Common myeloid progenitor, CD34-positive (primary cell): Measurements from ENCODE around the gene RAB19.

Experiments
- CTCF ChIA-PET: fragments of 350-600 bp; sonication (Branson Sonifier 250); formaldehyde crosslinking; loops from one replicate; lab custom pipeline; 2021; ENCODE audit warnings: antibody characterized with exemption; lab: Charles Lee
- POLR2A ChIA-PET: fragments of 350-600 bp; sonication (Branson Sonifier 250); formaldehyde crosslinking; loops from one replicate; lab custom pipeline; 2021; ENCODE audit warnings: antibody characterized with exemption; lab: Charles Lee
- DNase-seq, 3 donors: peaks; one replicate each; pipeline versions ENCODE4 v3.0.0 to v3.0.0-alpha.2; 2013
- H3K27ac ChIP-seq, 2 experiments: 1 replicate in 1 of 2; 2 replicates in 1 of 2; pipeline ENCODE4 v1.7.0; 2013; ENCODE audit warnings: inconsistent platforms in 2 of 2, low read length in 2 of 2, mild to moderate bottlenecking in 2 of 2, low read depth in 1 of 2, moderate library complexity in 1 of 2; ENCODE audit not compliant: severe bottlenecking in 2 of 2, insufficient read depth in 1 of 2, poor library complexity in 1 of 2
- H3K27me3 ChIP-seq, 5 experiments: replicated peaks in 2 of 5; 1 replicate in 3 of 5; 2 replicates in 2 of 5; pipeline versions ENCODE4 v1.6.1 to v1.7.0; 2013; ENCODE audit warnings: low read length in 4 of 5, mild to moderate bottlenecking in 2 of 5, moderate library complexity in 2 of 5, inconsistent platforms in 1 of 5; ENCODE audit not compliant: insufficient read depth in 5 of 5, control insufficient read depth in 4 of 5
- H3K36me3 ChIP-seq, 4 experiments: 1 replicate in 2 of 4; 2 replicates in 2 of 4; pipeline versions ENCODE4 v1.6.1 to v1.7.0; 2013; ENCODE audit warnings: low read length in 3 of 4, control low read depth in 1 of 4, mild to moderate bottlenecking in 1 of 4; ENCODE audit not compliant: control insufficient read depth in 4 of 4, insufficient read depth in 4 of 4
- H3K4me1 ChIP-seq, 4 experiments: 1 replicate in 3 of 4; 2 replicates in 1 of 4; pipeline versions ENCODE4 v1.6.1 to v1.7.1; 2013; ENCODE audit warnings: low read length in 3 of 4, mild to moderate bottlenecking in 3 of 4, control low read depth in 1 of 4, inconsistent platforms in 1 of 4, moderate library complexity in 1 of 4; ENCODE audit not compliant: control insufficient read depth in 4 of 4, insufficient read depth in 4 of 4; ENCODE audit errors: control extremely low read depth in 1 of 4
- H3K4me3 ChIP-seq, 7 experiments: 1 replicate in 4 of 7; 2 replicates in 3 of 7; pipeline versions ENCODE4 v1.5.1 to v1.7.0; 2013; ENCODE audit warnings: mild to moderate bottlenecking in 7 of 7, low read length in 6 of 7, moderate library complexity in 6 of 7, inconsistent platforms in 2 of 7, low read depth in 2 of 7, control low read depth in 1 of 7; ENCODE audit not compliant: insufficient read depth in 4 of 7, control insufficient read depth in 1 of 7; ENCODE audit errors: extremely low read depth in 1 of 7
- H3K9me3 ChIP-seq, 5 experiments: 1 replicate in 4 of 5; 2 replicates in 1 of 5; pipeline versions ENCODE4 v1.6.1 to v1.7.1; 2013; ENCODE audit warnings: low read length in 4 of 5, mild to moderate bottlenecking in 2 of 5, inconsistent platforms in 1 of 5, low read depth in 1 of 5, moderate library complexity in 1 of 5; ENCODE audit not compliant: control insufficient read depth in 4 of 5, insufficient read depth in 2 of 5; ENCODE audit errors: control extremely low read depth in 1 of 5
- WGBS: methylation state at CpG from one replicate; pipeline ENCODE4 v1.1.5; 2013; ENCODE audit not compliant: insufficient coverage; 5-methylcytosine and 5-hydroxymethylcytosine counted together

The RAB19 gene

DNA sequence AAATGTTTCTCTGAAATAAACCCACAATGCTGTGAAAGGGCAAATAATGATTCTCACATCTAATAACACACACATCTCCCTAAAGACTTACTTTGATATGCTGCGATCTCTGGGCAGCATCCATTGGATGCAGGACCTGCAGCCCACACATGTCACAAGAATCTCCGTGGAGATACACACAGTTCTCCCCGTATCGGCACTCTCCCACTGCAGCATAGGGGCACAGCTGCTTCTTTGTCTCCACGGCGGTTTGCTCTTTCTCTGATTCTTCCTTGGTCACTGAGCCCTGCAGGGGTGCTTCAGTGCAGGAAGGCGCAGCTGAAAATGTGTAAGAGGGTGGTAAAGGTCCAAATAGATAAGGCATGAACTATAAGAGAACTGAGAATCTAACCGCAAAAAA is 55.1 kb downstream of the RAB19 start:
- Histone ChIP-seq H3K4me1 (no peaks in the 10 kb centered on the region), H3K4me3 (no peak overlapping the region), H3K9me3 (no peaks in the 10 kb centered on the region), H3K36me3 (peaks cover 31 to 82% (median 56%) of the 10 kb centered on the region in 4 experiments), H3K27me3 (no peaks in the 10 kb centered on the region), H3K27ac (no peak overlapping the region)
- CTCF ChIA-PET: no interaction called here
- POLR2A ChIA-PET: no interaction called here
- no peak for DNase-seq
- WGBS: 96% methylated on average over 4 of the region's 8 CpGs

DNA sequence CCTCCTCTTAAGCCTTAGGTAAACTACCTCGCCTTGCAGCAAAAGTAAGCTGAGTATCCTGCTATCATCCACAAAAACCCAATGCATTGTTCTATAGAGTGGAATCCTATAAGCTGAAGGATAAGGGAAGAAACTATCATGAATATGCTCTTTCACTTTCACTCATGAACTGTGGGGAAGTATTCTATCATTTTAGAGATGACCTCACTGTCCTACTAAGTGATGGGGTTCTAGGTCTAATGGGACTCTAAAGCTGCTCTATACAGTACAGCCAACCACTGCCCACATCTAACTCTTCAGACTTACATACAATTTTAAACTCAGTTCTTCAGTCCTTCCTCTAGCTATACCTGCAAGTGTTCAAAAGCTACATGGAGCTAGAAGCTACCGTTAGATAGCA is 59.3 kb downstream of the RAB19 start:
- ChIA-PET CTCF (interaction anchor here (1.0 to 1.5 kb wide), 3 partner anchors 10 to 551 kb away, joined by 3 to 6 read pairs (median 3); no protein-coding TSS in a partner anchor), POLR2A (no interaction called here)
- 100% methylated on average over 1 of the region's 2 CpGs for WGBS
- Histone ChIP-seq H3K4me3 (no peak overlapping the region), H3K27me3 (no peaks in the 10 kb centered on the region), H3K36me3 (peaks cover 20 to 75% (median 45%) of the 10 kb centered on the region in 4 experiments), H3K9me3 (no peaks in the 10 kb centered on the region), H3K4me1 (no peaks in the 10 kb centered on the region), H3K27ac (no peak overlapping the region)
- DNase-seq: no peak

DNA sequence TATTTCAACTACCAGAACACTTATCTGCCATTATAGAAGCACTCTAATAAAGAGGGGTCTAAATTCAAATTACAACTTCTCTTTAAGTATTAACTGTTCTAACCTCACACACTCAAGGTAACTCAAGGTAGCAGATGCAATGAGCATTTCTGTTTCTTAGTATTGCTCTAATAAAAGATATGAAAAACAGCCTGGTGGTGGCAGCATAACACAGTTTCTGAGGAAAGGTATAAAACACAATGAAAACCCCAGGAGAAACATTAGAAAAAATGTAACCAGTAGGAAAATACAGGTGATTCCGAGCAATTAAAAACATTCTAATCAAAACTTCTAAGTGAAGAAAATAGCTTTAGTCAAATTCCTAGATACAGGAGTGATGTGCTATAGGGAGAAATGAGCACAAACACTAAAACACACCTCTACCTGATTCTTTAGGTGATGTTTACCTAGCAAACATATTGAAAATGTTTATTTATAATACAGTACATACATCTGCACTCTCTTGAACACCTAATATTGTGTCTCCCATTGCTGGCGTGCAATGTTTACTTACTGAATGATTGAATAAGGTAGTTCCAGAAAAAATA is 72.0 kb downstream of the RAB19 start:
- H3K4me3 ChIP-seq: no peak overlapping the region
- no peaks in the 10 kb centered on the region for H3K9me3 ChIP-seq
- WGBS: 60% methylated on average over 1 of the region's 2 CpGs
- CTCF ChIA-PET: interaction anchor here (0.9 to 6.2 kb wide), 10 partner anchors 10 to 180 kb away, joined by 3 to 30 read pairs (median 10); no protein-coding TSS in a partner anchor
- POLR2A ChIA-PET: no interaction called here
- no peak overlapping the region for H3K27ac ChIP-seq
- peak; percentile 58 to 72 (median 63) for DNase-seq
- H3K4me1 ChIP-seq: peaks cover 6 to 26% (median 23%) of the 10 kb centered on the region in 4 experiments
- H3K36me3 ChIP-seq: peaks cover 2 to 9% (median 4%) of the 10 kb centered on the region in 4 experiments
- no peaks in the 10 kb centered on the region for H3K27me3 ChIP-seq

DNA sequence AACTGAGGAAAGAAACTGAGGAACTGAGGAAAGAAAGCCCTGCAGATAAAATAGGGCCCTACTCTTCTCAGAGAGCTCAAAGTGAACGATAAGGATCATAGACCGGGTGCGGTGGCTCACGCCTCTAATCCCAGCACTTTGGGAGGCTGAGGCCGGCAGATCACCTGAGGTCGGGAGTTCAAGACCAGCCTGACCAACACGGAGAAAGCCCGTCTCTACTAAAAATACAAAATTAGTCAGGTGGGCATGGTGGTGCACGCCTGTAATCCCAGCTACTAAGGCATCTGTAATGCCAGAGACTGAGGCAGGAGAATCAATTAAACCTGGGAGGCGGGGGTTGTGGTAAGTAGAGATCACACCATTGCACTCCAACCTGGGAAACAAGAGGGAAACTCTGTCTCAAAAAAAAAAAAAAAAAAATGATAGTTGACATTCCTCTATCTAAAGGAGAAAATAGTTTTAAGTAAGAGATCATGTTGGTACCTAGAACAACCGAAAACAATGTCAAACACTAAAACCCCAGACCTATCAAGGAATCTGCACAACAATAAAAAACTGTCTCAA is 72.9 kb downstream of the RAB19 start:
- 89% methylated on average over 6 of the region's 11 CpGs for WGBS
- peak overlapping the region in 1 of 2 experiments; percentile 93 for H3K27ac ChIP-seq
- H3K27me3 ChIP-seq: no peaks in the 10 kb centered on the region
- no peaks in the 10 kb centered on the region for H3K9me3 ChIP-seq
- ChIA-PET POLR2A (interaction anchor here (0.6 kb wide), 1 partner anchor 13 kb away, joined by 3 read pairs; no protein-coding TSS in a partner anchor), CTCF (interaction anchor here (0.6 to 6.2 kb wide), 12 partner anchors 9 to 538 kb away, joined by 3 to 30 read pairs (median 8); partner anchors contain the start of gene MRPS33)
- peaks cover 0 to 3% (median 0%) of the 10 kb centered on the region in 4 experiments for H3K36me3 ChIP-seq
- H3K4me1 ChIP-seq: peaks cover 6 to 26% (median 23%) of the 10 kb centered on the region in 4 experiments
- no peak for DNase-seq
- peak overlapping the region in 3 of 7 experiments; percentile 48 to 92 (median 76) for H3K4me3 ChIP-seq
